ENCODE measurements around the gene UNCX.
"Not testable (repeated sequence)": the region's sequence is repeated elsewhere in the genome, so short reads cannot be mapped to it uniquely, and the experiment has no call there.

- TF ChIP-seq POLR2A, CTCF (IDR thresholded peaks at IDR 0.05): not testable (repeated sequence)
Observed at GRCh38 chr7:1196441-1196840, 36.2 kb upstream of the UNCX start.

Data from adrenal gland (tissue), 5 donors.